HG02763 (cell line): ENCODE data around the gene OR52J3.

Experiments
- ATAC-seq: cut with Tn5 transposase; IDR thresholded peaks from one replicate; pipeline ENCODE4 v1.9.1; 2021; ENCODE audit warnings: mild to moderate bottlenecking, moderate library complexity; ENCODE audit not compliant: unreplicated experiment

OR52J3 gene

DNA sequence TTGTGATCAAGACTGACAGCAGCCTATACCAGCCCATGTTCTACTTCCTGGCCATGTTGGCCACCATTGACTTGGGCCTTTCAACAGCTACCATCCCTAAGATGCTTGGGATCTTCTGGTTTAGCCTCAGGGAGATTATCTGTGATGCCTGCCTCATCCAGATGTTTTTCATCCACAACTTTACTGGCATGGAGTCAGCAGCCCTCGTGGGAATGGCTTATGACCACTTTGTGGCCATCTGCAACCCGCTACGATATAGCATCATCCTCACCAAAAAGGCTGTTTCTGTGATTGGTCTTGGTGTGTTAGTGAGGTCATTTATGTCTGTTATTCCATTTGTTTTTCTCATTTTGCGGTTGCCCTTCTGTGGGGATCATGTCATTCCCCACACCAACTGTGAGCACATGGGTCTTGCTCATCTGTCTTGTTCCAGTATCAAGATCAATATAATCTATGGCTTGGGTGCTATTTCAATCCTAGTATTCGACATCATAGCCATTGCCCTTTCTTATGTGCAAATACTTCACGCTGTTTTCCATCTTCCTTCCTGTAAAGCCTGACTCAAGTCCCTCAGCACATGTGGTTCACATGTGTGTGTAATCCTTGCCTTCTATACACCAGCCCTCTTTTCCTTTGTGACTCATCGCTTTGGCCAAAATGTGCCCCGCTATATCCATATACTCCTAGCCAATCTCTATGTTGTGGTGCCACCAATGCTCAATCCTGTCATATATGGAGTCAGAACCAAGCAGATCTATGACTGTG, 46.7 kb downstream of the OR52J3 start:
- no peak for ATAC-seq

DNA sequence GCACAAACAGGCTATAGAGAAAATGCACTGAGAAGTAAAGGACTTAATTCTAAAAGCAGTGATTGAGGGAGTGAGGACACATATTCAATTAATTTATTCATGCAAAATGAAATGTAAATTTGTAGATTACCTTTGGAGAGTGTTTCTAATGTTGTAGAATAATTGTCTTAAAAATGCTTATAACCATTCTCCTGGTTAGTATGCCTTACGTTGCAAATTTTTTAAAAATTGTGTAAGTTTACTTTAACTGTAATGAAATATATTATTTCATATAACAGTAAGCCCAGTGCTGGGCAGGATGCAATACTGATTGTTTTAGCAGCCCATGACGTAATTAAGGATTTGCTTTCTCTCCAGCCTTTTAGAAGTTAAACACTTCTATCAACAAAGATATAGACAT, 49.7 kb downstream of the OR52J3 start:
- no peak for ATAC-seq
